GM12892 (cell line): ENCODE data around the gene SEPTIN5.

Source experiments
- POLR2A ChIP-seq: IDR thresholded peaks from 2 replicates; pipeline ENCODE4 v1.6.1; 2011; ENCODE audit warnings: low read depth, low read length, control low read depth
- POLR2AphosphoS5 ChIP-seq: IDR thresholded peaks from 2 replicates; pipeline ENCODE4 v1.6.1; 2011; ENCODE audit warnings: low read depth, low read length, control low read depth
- TAF1 ChIP-seq: IDR thresholded peaks from 2 replicates; pipeline ENCODE4 v1.6.1; 2011; ENCODE audit warnings: low read depth, mild to moderate bottlenecking, control low read depth, low read length, borderline replicate concordance

DNA sequence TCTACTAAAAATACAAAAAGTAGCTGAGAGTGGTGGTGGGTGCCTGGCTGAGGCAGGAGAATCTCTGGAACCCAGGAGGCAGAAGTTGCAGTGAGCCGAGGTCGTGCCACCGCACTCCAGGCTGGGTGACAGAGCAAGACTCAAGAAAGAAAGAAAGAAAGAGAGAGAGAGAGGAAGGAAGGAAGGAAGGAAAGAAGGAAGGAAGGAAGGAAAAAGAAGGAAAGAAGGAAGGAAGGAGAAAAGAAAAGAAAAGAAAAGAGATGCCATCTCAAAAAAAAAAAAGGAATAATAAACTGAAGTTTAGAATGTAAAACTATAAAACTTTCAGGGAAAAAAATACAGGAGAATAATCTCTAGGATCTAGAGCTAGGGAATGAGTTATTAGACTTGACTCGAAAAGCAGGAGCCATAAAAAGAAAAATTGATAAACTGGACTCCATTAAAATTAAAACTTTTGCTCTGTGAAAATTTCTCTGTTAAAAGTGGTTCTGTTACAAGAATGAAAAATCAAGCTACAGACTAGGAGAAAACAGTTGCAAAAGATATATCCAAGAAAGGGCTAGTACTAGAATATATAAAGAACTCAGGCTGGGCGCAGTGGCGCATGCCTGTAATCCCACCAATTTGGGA is 13.4 kb upstream of the SEPTIN5 start:
- TF ChIP-seq POLR2AphosphoS5 = no peak
- no peak for TF ChIP-seq POLR2A
- no peak for TF ChIP-seq TAF1
